SH-SY5Y (cell line): Measurements from ENCODE around the gene ITGBL1.

Experiments used
- GATA2 ChIP-seq: IDR thresholded peaks from 2 replicates; pipeline ENCODE4 v1.6.1; 2011; ENCODE audit warnings: mild to moderate bottlenecking, low read depth, low read length
- GATA3 ChIP-seq: IDR thresholded peaks from 2 replicates; pipeline ENCODE4 v1.6.1; 2011; ENCODE audit warnings: low read depth, mild to moderate bottlenecking, low read length, moderate library complexity

GRCh38 chr13:101757446-101758039 lies 305.1 kb downstream of the ITGBL1 start:
- no peak for TF ChIP-seq GATA3
- no peak for TF ChIP-seq GATA2
